AG04450 (cell line): ENCODE results near the gene GLG1. TPM values are rescaled to one million over a fixed set of nuclear protein-coding genes. Genes with fewer than 3 reads are reported as not detected.

ENCODE experiments used
- CTCF ChIA-PET: fragments of 300-600, 350-600 bp; formaldehyde crosslinking; extraction: SDS; loops from one replicate; lab custom pipeline; 2022; ENCODE audit warnings: antibody characterized with exemption, inconsistent platforms; lab: Charles Lee
- POLR2A ChIA-PET: fragments of 350-600 bp; formaldehyde crosslinking; extraction: SDS; loops from one replicate; lab custom pipeline; 2021; ENCODE audit warnings: antibody characterized with exemption, inconsistent platforms; lab: Yijun Ruan, JAX
- DNase-seq: peaks from one replicate; pipeline ENCODE4 v3.0.0-alpha.2; 2011; ENCODE audit warnings: low read depth, low spot score
- H3K27ac ChIP-seq: one replicate; pipeline ENCODE4 v1.5.1; 2012; ENCODE audit warnings: low read depth, low read length, control low read depth
- H3K27me3 ChIP-seq: one replicate; pipeline ENCODE4 v1.6.0; 2012; ENCODE audit warnings: low read length; ENCODE audit not compliant: control insufficient read depth, insufficient read depth
- H3K4me3 ChIP-seq: 2 replicates; pipeline ENCODE4 v1.5.1; 2011; ENCODE audit warnings: mild to moderate bottlenecking, low read depth, low read length, control low read depth
- H3K9me3 ChIP-seq: 2 replicates; pipeline ENCODE4 v1.5.1; 2012; ENCODE audit warnings: low read length; ENCODE audit not compliant: control insufficient read depth, insufficient read depth
- CTCF ChIP-seq: IDR thresholded peaks from 2 replicates; pipeline ENCODE4 v1.5.1; 2011; ENCODE audit warnings: low read depth, low read length, control low read depth, inconsistent platforms
- polyA plus RNA-seq: library from polyadenylated mRNA; depleted of rRNA; stranded (reverse); fragments of >200 nt; gene quantifications from 2 replicates; pipeline ENCODE4 v1.2.3, GENCODE V29; 2011

GLG1 gene
- polyA plus RNA-seq, 1 experiment: 188 TPM

DNA sequence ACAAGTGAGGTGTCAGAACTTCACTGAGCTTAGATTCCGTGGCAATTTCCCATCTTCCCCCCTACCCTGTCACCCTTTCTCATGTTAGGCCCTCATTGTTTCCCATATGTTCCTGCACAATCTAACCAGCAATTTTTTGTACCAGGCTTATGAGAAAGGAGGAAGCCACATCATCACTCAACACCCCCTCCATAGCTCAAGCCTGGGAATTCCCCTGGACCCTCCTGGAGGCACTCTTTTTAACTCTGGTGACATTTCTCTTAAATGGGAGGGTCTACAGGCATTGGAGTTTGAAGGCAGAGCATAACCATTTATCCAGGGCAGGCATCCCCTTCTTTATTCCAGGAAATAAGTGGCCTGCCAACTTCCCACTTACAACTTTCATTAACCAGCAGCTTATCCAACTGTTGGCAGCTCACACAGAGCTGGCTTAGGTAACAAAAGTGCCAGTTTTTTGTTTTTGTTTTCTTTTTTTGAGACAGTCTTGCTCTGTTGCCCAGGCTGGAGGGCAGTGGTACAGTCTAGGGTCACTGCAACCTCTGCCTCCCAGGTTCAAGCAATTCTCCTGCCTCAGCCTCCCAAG is 10.4 kb upstream of the GLG1 start:
- ChIA-PET POLR2A (interaction anchor here (1.1 kb wide), 1 partner anchor 10 kb away, joined by 4 read pairs; the partner anchor contains the start of gene GLG1), CTCF (interaction anchor here (1.0 kb wide), 1 partner anchor 34 kb away, joined by 3 read pairs; no protein-coding TSS in a partner anchor)

GRCh38 chr16:74611721-74612120 is 4.8 kb upstream of the GLG1 start:
- peak; percentile 83 for DNase-seq
- ChIA-PET POLR2A (interaction anchor here (0.6 kb wide), 1 partner anchor 302 kb away, joined by 4 read pairs; no protein-coding TSS in a partner anchor), CTCF (interaction anchor here (1.4 kb wide), 1 partner anchor 11 kb away, joined by 9 read pairs; no protein-coding TSS in a partner anchor)
- H3K27ac ChIP-seq: peak overlapping the region; percentile 85
- no peak for TF ChIP-seq CTCF
- no peak overlapping the region for H3K4me3 ChIP-seq
- no peaks in the 10 kb centered on the region; the same call in 1 of the 2 replicates for H3K9me3 ChIP-seq
- no peaks in the 10 kb centered on the region for H3K27me3 ChIP-seq

More for the DNA sequence above, 10.4 kb upstream of the GLG1 start:
- Histone ChIP-seq H3K4me3 (no peak overlapping the region), H3K27ac (no peak overlapping the region), H3K9me3 (no peaks in the 10 kb centered on the region), H3K27me3 (no peaks in the 10 kb centered on the region)
- no peak for TF ChIP-seq CTCF
- DNase-seq: no peak

GRCh38 chr16:74608944-74609343 is 2.0 kb upstream of the GLG1 start:
- Histone ChIP-seq H3K4me3 (no peak overlapping the region), H3K9me3 (no peaks in the 10 kb centered on the region; the same call in 1 of the 2 replicates), H3K27ac (no peak overlapping the region), H3K27me3 (no peaks in the 10 kb centered on the region)
- CTCF ChIA-PET: no interaction called here
- POLR2A ChIA-PET: interaction anchor here (0.7 kb wide), 1 partner anchor 18 kb away, joined by 4 read pairs; no protein-coding TSS in a partner anchor
- DNase-seq: no peak
- no peak for TF ChIP-seq CTCF

DNA sequence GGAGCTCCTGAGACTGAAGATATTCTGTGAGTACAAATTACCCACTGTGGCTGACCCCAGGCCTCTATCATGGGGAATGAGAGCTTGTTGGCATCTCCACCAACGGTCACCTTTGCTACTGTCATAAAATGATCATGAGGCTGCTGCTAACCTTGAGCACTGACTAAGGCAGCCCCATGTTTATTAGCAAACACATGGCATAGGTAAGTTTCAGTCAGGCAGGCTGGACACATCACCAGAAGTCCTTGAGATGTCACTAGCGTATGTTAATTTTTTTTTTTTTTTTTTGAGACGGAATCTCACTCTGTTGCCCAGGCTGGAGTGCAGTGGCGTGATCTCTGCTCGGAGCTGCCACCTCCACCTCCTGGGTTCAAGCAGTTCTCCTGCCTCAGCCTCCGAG is 1.5 kb upstream of the GLG1 start:
- no peaks in the 10 kb centered on the region for H3K27me3 ChIP-seq
- no peak for DNase-seq
- ChIA-PET CTCF (interaction anchor here (0.6 to 1.2 kb wide), 3 partner anchors 12 to 125 kb away, joined by 3 to 4 read pairs (median 3); no protein-coding TSS in a partner anchor), POLR2A (interaction anchor here (1.4 kb wide), 1 partner anchor 18 kb away, joined by 4 read pairs; no protein-coding TSS in a partner anchor)
- H3K4me3 ChIP-seq: no peak overlapping the region
- H3K27ac ChIP-seq: no peak overlapping the region
- H3K9me3 ChIP-seq: no peaks in the 10 kb centered on the region; the same call in 1 of the 2 replicates
- TF ChIP-seq CTCF: no peak

DNA sequence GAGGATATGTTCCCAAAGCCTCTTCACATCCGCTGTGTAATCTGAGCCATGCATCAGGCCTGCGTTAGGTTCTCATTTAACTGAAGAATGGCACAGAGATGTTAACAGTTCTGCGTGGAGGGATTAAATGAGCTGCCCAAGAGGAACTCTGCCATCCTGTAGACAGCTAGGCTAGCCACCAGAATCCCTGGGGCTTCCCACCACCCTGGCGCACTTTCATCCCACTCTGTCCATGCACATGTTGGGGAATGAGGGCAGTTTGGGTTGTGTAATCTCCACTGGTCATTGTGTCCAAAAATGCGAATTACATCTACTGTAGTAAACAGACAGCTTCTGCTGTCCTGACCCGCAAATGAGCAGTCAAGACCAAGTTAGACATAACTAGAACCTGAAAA is 1.0 kb upstream of the GLG1 start:
- TF ChIP-seq CTCF: no peak
- no peak overlapping the region for H3K4me3 ChIP-seq
- DNase-seq: no peak
- ChIA-PET POLR2A (interaction anchor here (1.1 to 1.4 kb wide), 2 partner anchors 19 to 109 kb away, joined by 3 to 4 read pairs; no protein-coding TSS in a partner anchor), CTCF (interaction anchor here (0.6 to 1.2 kb wide), 3 partner anchors 13 to 125 kb away, joined by 3 to 4 read pairs (median 3); no protein-coding TSS in a partner anchor)
- H3K9me3 ChIP-seq: no peaks in the 10 kb centered on the region; the same call in 1 of the 2 replicates
- H3K27ac ChIP-seq: peak overlapping the region; percentile 52
- no peaks in the 10 kb centered on the region for H3K27me3 ChIP-seq
